Embryonic facial prominence (tissue), 1 donor: ENCODE results near the gene RNU2-63P.
"Not testable (repeated sequence)": the region's sequence is repeated elsewhere in the genome, so short reads cannot be mapped to it uniquely, and the experiment has no call there.

Experiments
- DNase-seq: peaks from one replicate; pipeline ENCODE4 v3.0.0-alpha.2; 2016; ENCODE audit errors: extremely low spot score

The RNU2-63P gene

DNA sequence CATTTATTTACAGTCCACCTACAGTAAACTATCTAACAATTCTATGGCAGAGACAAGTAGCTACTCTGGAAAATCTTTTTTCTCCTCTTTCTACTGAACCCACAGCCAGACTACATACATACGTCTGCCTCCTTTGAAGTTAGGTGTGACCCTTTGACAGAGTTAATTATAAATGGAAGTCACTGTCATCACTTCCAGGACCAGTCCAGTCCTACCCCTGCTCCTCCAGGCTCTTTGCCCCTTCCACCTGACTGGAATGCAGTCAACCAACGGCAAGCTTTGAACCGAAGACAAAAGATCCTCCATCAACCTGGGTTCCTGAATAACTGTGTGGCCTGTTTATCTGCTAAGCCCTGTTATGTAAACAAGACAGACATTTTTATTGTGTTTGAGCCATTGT, 35.2 kb downstream of the RNU2-63P start:
- DNase-seq: not testable (repeated sequence)

DNA sequence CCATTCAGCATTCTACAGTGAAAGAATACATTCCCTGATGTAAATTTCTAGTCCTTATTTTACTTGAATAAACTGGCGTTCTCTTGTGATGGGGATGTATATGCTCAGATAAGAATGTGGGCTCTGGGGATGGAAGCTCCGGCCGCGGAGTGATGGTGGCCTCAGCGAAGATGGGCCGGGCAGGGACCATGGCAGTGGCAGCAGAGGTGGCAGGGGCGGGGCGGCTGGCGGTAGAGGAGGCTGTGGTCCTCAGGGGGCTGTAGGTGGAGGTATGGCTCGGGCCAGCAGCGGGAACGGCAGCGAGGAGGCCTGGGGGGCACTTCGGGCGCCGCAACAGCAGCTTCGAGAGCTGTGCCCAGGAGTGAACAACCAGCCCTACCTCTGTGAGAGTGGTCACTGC, 44.0 kb downstream of the RNU2-63P start:
- not testable (repeated sequence) for DNase-seq
